ENCODE results near the gene ADGRG6.

GRCh38 chr6:142291512-142291911 lies 10.3 kb upstream of the ADGRG6 start:
- no peak for TF ChIP-seq POLR2A (IDR thresholded peaks at IDR 0.05; ENCODE audit: low read length)
- no peak for TF ChIP-seq GATA1 (IDR thresholded peaks at IDR 0.05; ENCODE audit: low read depth, low read length)
